Lung (tissue), 16 donors: ENCODE measurements around the gene FIGLA. TPM values are rescaled to one million over a fixed set of nuclear protein-coding genes. Genes with fewer than 3 reads are reported as not detected.

ENCODE experiments used
- ATAC-seq: fragments of 200-7000 bp; cut with Tn5 transposase; one replicate; pipeline ENCODE4 v1.9.1; 2020; ENCODE audit warnings: moderate number of reproducible peaks; ENCODE audit not compliant: insufficient read depth, low FRiP score
- DNase-seq, 3 donors: peaks; one replicate each; pipeline ENCODE4 v3.0.0-alpha.2; 2013 to 2017
- H3K27ac ChIP-seq, 2 donors: one replicate each; pipeline ENCODE4 v1.5.1; 2013; ENCODE audit warnings: mild to moderate bottlenecking in 2 of 2, moderate library complexity in 2 of 2, control low read depth in 1 of 2, inconsistent platforms in 1 of 2, low read depth in 1 of 2, low read length in 1 of 2
- H3K27me3 ChIP-seq, 3 donors: one replicate each; pipeline ENCODE4 v1.5.1; 2013; ENCODE audit warnings: low read length in 2 of 3; ENCODE audit not compliant: control insufficient read depth in 3 of 3, insufficient read depth in 3 of 3
- H3K36me3 ChIP-seq, 4 donors: one replicate each; pipeline ENCODE4 v1.5.1; 2013; ENCODE audit warnings: low read length in 4 of 4, mild to moderate bottlenecking in 1 of 4, moderate library complexity in 1 of 4; ENCODE audit not compliant: control insufficient read depth in 4 of 4, insufficient read depth in 4 of 4
- H3K4me1 ChIP-seq, 5 donors: one replicate each; pipeline ENCODE4 v1.5.1; 2013; ENCODE audit warnings: low read length in 5 of 5, mild to moderate bottlenecking in 2 of 5, moderate library complexity in 1 of 5; ENCODE audit not compliant: control insufficient read depth in 5 of 5, insufficient read depth in 5 of 5
- H3K4me3 ChIP-seq: one replicate; pipeline ENCODE4 v1.5.1; 2013; ENCODE audit warnings: mild to moderate bottlenecking, control low read depth, moderate library complexity
- H3K9ac ChIP-seq, 2 donors: one replicate each; pipeline ENCODE4 v1.5.1; 2013; ENCODE audit warnings: low read length in 2 of 2, control low read depth in 1 of 2; ENCODE audit not compliant: insufficient read depth in 1 of 2
- H3K9me3 ChIP-seq, 4 donors: one replicate each; pipeline ENCODE4 v1.5.1; 2013; ENCODE audit warnings: low read length in 3 of 4, mild to moderate bottlenecking in 1 of 4, moderate library complexity in 1 of 4; ENCODE audit not compliant: control insufficient read depth in 4 of 4, insufficient read depth in 3 of 4
- WGBS, 2 donors: extraction: QIAGEN DNeasy Blood & Tissue Kit; methylation state at CpG; one replicate each; pipeline ENCODE4 v1.1.7; 2013; 5-methylcytosine and 5-hydroxymethylcytosine counted together
- long read RNA-seq, 5 donors: transcript quantifications; one replicate each; lab custom pipeline, GENCODE V29; 2026
- polyA plus RNA-seq, 2 donors: library from polyadenylated mRNA; stranded (reverse); fragments of 200-250 nt; gene quantifications; one replicate each; pipeline ENCODE4 v1.2.1, GENCODE V29; 2013
- total RNA-seq, 2 donors: library from RNA; depleted of rRNA in 1 of 2; stranded (reverse); fragments of >200 nt in 1 of 2; gene quantifications; one replicate each; pipeline ENCODE4 v1.2.1, GENCODE V29; 2014 to 2021
- TF ChIP-seq, protein P1 (sequence below): IDR thresholded peaks from 2 replicates; pipeline ENCODE4 v1.5.1; 2012; ENCODE audit warnings: mild to moderate bottlenecking; ENCODE audit errors: control extremely low read depth, extremely low read depth
- donor health status: control.
- donor health status: control.
- donor health status: Bipolar disorder and iron deficiency.
- donor health status: healthy.
- donor health status: DM: yes; HTN: yes; CAD: no.

FIGLA gene, protein sequence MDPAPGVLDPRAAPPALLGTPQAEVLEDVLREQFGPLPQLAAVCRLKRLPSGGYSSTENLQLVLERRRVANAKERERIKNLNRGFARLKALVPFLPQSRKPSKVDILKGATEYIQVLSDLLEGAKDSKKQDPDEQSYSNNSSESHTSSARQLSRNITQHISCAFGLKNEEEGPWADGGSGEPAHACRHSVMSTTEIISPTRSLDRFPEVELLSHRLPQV
- total RNA-seq, result under 1 TPM in 1 of 2 donors, not detected in 1; 0.31 TPM
- under 1 TPM in 1 of 2 donors, not detected in 1; 0.53 TPM for polyA plus RNA-seq
- long read RNA-seq, donor 1, result 0 reads
- long read RNA-seq, donor 2, result 0 reads
- long read RNA-seq, donor 3, result 0 reads
- long read RNA-seq, donor 4, result 0 reads
- long read RNA-seq, donor 5, result 0 reads

DNA sequence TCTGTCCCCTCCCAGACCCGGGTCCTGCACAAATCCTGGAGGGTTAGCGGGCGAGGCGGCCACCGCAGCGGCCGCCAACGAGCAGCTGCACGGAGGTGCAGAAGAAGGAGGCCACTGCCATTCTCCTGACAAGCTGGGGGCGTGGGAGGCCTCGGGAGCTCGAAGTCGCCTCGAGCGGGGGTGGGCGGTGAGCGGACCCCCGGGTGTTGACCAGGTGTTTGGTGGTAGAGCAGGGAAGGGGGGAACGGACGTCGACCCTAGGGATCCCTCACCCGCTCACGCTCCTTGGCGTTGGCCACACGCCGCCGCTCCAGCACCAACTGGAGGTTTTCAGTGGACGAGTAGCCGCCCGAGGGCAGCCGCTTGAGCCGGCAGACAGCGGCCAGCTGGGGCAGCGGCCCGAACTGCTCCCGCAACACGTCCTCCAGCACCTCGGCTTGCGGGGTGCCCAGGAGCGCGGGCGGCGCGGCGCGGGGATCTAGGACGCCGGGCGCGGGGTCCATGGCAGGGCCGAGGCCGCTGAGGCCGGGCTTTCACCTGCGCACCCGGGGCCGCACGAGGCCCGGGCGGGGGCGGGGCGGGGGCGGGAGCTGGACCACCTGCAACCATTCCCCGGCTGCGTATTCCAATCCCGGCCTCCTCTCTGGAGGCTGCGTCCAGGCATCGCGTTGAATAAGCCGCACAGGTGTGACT is at the start of gene FIGLA:
FIGLA (minus strand) TSS at position 508 of the 693 bp plus-strand sequence; CDS start at position 503, 5 bp downstream.
- DNase-seq (no peak), ATAC-seq (no peak)
- no peak within 1 kb of the TSS for H3K4me3 ChIP-seq
- H3K9ac ChIP-seq, result no peak within 1 kb of the TSS
- H3K9me3 ChIP-seq, result peaks cover 0 to 2% (median 0%) of the 10 kb centered on the region in 4 donors
- H3K4me1 ChIP-seq, result peaks cover 0 to 9% (median 0%) of the 10 kb centered on the region in 5 donors
- H3K36me3 ChIP-seq, result no peaks in the 10 kb centered on the region
- WGBS, 2 donors, result 2 to 5% methylated on average over 64 to 69 of the region's 69 CpGs
- H3K27ac ChIP-seq, result no peak within 1 kb of the TSS
- H3K27me3 ChIP-seq, result peaks cover 2 to 71% (median 50%) of the 10 kb centered on the region in 3 donors
- TF ChIP-seq, protein P1, sequence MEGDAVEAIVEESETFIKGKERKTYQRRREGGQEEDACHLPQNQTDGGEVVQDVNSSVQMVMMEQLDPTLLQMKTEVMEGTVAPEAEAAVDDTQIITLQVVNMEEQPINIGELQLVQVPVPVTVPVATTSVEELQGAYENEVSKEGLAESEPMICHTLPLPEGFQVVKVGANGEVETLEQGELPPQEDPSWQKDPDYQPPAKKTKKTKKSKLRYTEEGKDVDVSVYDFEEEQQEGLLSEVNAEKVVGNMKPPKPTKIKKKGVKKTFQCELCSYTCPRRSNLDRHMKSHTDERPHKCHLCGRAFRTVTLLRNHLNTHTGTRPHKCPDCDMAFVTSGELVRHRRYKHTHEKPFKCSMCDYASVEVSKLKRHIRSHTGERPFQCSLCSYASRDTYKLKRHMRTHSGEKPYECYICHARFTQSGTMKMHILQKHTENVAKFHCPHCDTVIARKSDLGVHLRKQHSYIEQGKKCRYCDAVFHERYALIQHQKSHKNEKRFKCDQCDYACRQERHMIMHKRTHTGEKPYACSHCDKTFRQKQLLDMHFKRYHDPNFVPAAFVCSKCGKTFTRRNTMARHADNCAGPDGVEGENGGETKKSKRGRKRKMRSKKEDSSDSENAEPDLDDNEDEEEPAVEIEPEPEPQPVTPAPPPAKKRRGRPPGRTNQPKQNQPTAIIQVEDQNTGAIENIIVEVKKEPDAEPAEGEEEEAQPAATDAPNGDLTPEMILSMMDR, result no peak

DNA sequence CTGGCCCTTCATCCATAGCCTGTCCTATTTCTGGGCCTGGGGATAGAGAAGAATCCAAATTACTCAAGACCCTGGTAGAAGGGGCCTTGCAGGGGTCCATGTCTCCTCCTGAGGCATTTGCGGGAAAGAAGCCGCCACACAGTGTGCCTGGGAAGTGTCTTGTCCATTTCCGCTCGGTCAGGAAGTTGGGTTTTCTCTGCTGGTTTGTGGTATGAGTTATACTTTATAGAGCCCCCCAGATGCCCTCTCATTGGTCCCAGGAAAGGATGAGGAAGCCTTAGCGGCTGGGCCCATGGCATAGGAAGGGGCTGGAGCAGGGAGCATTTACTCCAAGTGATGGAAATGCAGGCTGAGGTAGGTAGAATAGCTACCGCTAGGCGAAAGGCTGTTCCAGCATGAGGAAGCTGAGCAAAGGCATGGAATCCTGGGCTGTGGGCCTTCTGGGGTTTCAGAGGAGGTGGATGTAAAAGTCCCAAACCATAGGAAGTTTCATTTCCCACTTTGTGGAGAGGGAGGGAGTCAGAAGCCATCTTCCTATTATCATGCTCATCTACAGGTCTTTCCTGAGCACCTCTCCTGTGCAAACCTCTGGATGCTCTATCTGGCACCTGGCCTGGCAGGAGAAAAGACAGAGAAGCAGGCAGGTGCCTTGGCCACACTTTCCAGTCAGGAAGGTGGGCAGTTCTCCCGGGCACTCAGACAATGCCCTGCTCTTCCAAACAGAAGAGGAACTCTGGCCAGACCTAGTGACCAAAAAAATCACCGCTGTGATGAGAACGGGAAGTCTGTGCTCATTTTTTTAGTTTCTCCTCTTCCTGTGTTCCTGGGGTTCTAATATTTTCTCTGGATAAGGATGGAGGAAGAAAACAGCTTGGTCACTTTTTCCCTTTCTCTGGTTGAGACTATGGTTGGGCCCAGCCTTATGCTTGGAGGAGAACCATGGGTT is 47.8 kb upstream of the FIGLA start:
- no peak for DNase-seq
- H3K9ac ChIP-seq, result no peak overlapping the region
- ATAC-seq, result no peak
- TF ChIP-seq, protein P1, result no peak
- peaks cover 0 to 7% (median 0%) of the 10 kb centered on the region in 4 donors for H3K9me3 ChIP-seq
- 69 to 77% methylated on average over 10 of the region's 10 CpGs for WGBS, 2 donors
- H3K27me3 ChIP-seq, result peaks cover 0 to 7% (median 0%) of the 10 kb centered on the region in 3 donors
- H3K4me3 ChIP-seq, result no peak overlapping the region
- no peaks in the 10 kb centered on the region for H3K4me1 ChIP-seq
- H3K27ac ChIP-seq, result no peak overlapping the region
- H3K36me3 ChIP-seq, result no peaks in the 10 kb centered on the region

DNA sequence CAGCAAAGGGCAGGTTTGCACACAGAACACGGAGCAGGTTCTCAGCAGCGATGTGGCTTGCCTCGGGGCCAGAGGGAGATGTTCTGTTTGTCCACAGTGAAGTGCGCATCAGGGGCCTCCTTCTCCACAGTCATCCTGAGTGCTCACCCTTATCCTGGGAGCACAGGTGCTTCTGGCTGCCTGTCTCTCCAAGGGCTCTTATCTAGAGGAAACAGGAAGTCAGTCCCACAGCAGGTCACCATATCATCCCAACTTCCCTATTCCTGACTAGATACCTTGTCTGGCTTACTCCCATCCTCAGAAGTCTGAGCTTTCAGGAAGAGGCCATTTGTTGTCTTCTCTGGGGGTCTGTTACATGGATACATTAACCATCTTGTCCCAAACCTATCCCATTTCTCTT is 45.2 kb upstream of the FIGLA start, which contains the start of gene CD207:
CD207 (minus strand) TSS at position 174 of the 400 bp plus-strand sequence; CDS start at position 134, 40 bp downstream.
- DNase-seq, result no peak

More for the DNA sequence above, 45.2 kb upstream of the FIGLA start, which contains the start of gene CD207:
- peaks cover 0 to 2% (median 0%) of the 10 kb centered on the region in 5 donors for H3K4me1 ChIP-seq
- H3K27me3 ChIP-seq, result peaks cover 0 to 9% (median 0%) of the 10 kb centered on the region in 3 donors
- no peaks in the 10 kb centered on the region for H3K36me3 ChIP-seq
- H3K9me3 ChIP-seq, result no peaks in the 10 kb centered on the region
- TF ChIP-seq, protein P1, result no peak
- no peak for ATAC-seq
- whole genome bisulfite sequencing, 2 donors, result 81 to 86% methylated on average over 4 of the region's 4 CpGs
- H3K4me3 ChIP-seq, result no peak within 1 kb of the TSS
- H3K9ac ChIP-seq, result no peak within 1 kb of the TSS
- H3K27ac ChIP-seq, result no peak within 1 kb of the TSS
